Measurements from ENCODE around the gene TSHZ2. TPM values are rescaled to one million over a fixed set of nuclear protein-coding genes. Genes with fewer than 3 reads are reported as not detected.

TSHZ2 gene
- total RNA-seq, 4 donors from 2014 or later: 28.6 to 40.1 (median 35.5) TPM

DNA sequence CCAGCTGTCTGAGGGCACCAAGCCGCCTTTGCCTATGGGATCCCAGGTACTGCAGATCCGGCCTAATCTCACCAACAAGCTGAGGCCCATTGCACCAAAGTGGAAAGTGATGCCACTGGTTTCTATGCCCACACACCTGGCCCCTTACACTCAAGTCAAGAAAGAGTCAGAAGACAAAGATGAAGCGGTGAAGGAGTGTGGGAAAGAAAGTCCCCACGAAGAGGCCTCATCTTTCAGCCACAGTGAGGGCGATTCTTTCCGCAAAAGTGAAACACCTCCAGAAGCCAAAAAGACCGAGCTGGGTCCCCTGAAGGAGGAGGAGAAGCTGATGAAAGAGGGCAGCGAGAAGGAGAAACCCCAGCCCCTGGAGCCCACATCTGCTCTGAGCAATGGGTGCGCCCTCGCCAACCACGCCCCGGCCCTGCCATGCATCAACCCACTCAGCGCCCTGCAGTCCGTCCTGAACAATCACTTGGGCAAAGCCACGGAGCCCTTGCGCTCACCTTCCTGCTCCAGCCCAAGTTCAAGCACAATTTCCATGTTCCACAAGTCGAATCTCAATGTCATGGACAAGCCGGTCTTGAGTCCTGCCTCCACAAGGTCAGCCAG is 283.0 kb downstream of the TSHZ2 start:
- TF ChIP-seq, protein P1, sequence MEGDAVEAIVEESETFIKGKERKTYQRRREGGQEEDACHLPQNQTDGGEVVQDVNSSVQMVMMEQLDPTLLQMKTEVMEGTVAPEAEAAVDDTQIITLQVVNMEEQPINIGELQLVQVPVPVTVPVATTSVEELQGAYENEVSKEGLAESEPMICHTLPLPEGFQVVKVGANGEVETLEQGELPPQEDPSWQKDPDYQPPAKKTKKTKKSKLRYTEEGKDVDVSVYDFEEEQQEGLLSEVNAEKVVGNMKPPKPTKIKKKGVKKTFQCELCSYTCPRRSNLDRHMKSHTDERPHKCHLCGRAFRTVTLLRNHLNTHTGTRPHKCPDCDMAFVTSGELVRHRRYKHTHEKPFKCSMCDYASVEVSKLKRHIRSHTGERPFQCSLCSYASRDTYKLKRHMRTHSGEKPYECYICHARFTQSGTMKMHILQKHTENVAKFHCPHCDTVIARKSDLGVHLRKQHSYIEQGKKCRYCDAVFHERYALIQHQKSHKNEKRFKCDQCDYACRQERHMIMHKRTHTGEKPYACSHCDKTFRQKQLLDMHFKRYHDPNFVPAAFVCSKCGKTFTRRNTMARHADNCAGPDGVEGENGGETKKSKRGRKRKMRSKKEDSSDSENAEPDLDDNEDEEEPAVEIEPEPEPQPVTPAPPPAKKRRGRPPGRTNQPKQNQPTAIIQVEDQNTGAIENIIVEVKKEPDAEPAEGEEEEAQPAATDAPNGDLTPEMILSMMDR (IDR thresholded peaks at IDR 0.05; ENCODE audit: low read depth): no peak

GRCh38 chr20:53258741-53259140 is 286.6 kb downstream of the TSHZ2 start:
- TF ChIP-seq, protein P1 (IDR thresholded peaks at IDR 0.05; ENCODE audit: low read depth): no peak

GRCh38 chr20:53260168-53260567 is 288.0 kb downstream of the TSHZ2 start:
- TF ChIP-seq, protein P1 (IDR thresholded peaks at IDR 0.05; ENCODE audit: low read depth): no peak

DNA sequence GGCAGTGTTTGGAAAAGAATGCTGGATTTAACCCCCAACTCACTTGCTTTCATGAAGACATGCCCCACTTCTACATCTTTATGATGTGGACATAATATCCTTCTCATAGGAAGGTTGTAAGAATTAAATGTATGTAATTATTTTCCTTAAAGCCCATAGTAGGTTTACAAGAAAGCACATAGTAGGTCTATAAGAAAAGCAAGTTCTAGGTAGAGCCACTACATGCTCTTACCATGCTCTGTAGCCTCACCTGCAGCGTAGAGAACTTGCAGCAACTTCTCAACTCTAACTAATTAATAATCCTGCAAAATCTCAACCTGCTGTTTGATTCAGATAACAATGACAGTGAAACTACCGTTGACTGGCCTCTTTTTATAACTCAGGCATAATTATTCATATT is 288.4 kb downstream of the TSHZ2 start:
- TF ChIP-seq, protein P1 (IDR thresholded peaks at IDR 0.05; ENCODE audit: low read depth): no peak

GRCh38 chr20:53262365-53262764 is 290.2 kb downstream of the TSHZ2 start:
- TF ChIP-seq, protein P1 (IDR thresholded peaks at IDR 0.05; ENCODE audit: low read depth): no peak

DNA sequence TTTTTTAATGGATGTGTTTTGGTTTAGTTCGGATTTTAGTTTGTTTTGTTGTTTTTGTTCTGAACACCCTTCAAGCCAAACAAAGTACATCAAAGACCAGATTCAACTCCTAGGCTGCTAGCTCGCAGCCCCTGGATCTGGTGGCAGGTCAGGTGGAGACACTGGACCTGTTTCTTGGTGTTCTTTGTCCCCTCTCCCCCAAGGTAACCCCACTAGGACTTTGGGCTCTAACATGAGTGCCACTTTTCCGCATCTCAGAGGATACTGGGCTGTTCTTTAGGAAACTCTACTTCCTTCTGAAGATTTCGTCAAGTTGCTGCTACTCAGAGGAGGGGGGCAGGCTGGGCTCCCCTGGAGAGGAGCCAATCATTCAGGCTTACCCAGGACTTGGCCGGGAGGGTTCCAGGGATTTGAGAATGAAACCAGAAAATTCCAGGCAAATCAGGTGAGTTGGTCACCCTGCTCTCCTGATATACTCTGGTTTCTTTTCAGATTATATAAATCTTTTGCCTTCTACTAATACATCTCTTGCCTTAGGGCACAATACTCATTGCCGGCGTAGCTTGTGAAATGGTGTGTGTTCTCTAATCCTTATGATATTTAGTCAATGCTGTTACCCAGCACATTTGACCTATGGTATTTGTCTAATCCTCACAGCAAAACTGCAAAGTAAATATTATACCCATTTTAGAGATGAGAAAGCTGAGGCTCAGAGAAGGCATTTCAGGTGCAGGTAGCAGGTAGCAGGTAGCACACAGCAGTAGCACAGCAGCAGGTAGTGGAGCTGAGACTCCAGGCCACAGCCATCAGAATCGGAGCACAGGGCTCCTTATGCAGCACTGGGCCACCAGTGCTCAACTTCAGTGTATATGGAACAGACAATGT is 291.6 kb downstream of the TSHZ2 start:
- TF ChIP-seq, protein P1 (IDR thresholded peaks at IDR 0.05; ENCODE audit: low read depth): no peak

GRCh38 chr20:53264604-53265003 is 292.4 kb downstream of the TSHZ2 start:
- TF ChIP-seq, protein P1 (IDR thresholded peaks at IDR 0.05; ENCODE audit: low read depth): no peak
